A549 (cell line): ENCODE results near the gene PCED1A.

ENCODE experiments used
- ELK1 ChIP-seq: fragments of 150-350 bp; IDR thresholded peaks from 2 replicates; pipeline ENCODE4 v1.6.1; 2014; ENCODE audit warnings: low read depth, mild to moderate bottlenecking, low read length
- EP300 ChIP-seq, 2 experiments: fragments of >200 bp; sonication (Bioruptor Twin); formaldehyde crosslinking; IDR thresholded peaks; 2 replicates in 1 of 2; 3 replicates in 1 of 2; pipeline ENCODE4 v1.6.1; 2016 to 2017
- JUN ChIP-seq, 2 experiments: fragments of >200 bp; sonication (Bioruptor Twin); formaldehyde crosslinking; IDR thresholded peaks; 2 replicates in 1 of 2; 3 replicates in 1 of 2; pipeline ENCODE4 v1.6.1; 2016 to 2017
- JUNB ChIP-seq: fragments of >200 bp; sonication (Bioruptor Twin); formaldehyde crosslinking; IDR thresholded peaks from 2 replicates; pipeline ENCODE4 v1.6.1; 2016
- POLR2A ChIP-seq: IDR thresholded peaks from 2 replicates; pipeline ENCODE4 v1.6.1; 2012; ENCODE audit warnings: mild to moderate bottlenecking, low read length
- RARB ChIP-seq: fragments of 250-450 bp; sonication (Bioruptor Pico); IDR thresholded peaks from 2 replicates; pipeline ENCODE4 v1.8.0; 2021; ENCODE audit warnings: mild to moderate bottlenecking, moderate library complexity
- REST ChIP-seq: fragments of 200-600 bp; sonication (generic); IDR thresholded peaks from 2 replicates; pipeline ENCODE4 v1.6.1; 2016; ENCODE audit warnings: antibody characterized with exemption, mild to moderate bottlenecking, moderate library complexity
- RFX5 ChIP-seq: fragments of 450-650 bp; IDR thresholded peaks from 2 replicates; pipeline ENCODE4 v1.7.1; 2014; ENCODE audit warnings: antibody characterized with exemption, mild to moderate bottlenecking, moderate library complexity
- TP53 ChIP-seq: fragments of 250-450 bp; sonication (Bioruptor Pico); IDR thresholded peaks from 2 replicates; pipeline ENCODE4 v1.5.0; 2021; ENCODE audit warnings: mild to moderate bottlenecking, moderate library complexity
- TF ChIP-seq, protein P1 (sequence below): fragments of >200 bp; sonication (Bioruptor Twin); formaldehyde crosslinking; IDR thresholded peaks from 3 replicates; pipeline ENCODE4 v1.5.1; 2016

DNA sequence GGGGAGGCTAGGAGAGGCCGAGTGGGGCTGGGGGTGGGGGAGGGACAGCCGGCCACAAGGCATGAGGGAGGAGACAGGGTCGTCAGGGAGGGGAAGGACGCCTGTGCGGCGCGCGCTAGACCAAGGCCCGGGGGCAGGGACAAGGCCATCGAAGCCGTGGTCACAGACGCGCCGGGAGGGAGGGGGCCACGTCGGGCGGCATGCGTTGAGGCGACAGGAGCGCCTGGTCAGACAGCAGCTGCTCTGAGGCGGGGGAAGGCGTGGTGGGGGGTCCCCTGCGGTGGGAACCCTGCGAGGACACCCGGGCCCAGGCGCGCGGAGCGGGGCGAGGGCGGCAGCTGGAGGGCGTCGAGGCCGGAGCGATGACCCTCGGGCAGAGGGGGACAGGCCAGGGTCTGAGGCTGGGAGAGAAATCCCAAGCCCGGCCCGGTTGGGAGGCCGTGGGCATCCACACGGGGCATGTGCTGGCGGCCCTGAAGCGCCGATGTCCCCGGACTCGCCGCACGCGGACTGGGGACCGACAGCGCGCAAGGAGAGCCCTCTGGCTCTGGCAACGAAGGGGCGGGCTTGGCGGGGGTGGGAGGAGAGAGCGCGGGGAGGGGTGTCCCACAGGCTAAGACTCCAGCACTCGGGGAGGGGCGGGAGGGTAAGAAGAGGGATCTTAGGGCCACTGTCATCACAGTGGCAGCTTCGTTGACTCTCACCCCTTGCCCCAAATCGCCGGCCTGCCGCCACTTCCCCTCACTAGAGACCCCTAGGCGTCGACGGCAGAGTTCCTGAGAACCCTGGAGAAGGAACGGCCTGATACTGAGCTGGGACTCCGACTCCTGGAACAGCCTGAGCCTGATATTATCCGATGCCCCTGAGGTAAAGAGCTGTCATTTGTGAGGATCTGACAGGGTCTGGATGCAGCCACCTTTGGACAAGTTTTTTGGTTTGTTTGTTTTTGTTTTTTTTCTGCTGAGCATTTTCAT, 19.3 kb downstream of the PCED1A start:
- TF ChIP-seq JUNB: no peak
- TF ChIP-seq, protein P1, sequence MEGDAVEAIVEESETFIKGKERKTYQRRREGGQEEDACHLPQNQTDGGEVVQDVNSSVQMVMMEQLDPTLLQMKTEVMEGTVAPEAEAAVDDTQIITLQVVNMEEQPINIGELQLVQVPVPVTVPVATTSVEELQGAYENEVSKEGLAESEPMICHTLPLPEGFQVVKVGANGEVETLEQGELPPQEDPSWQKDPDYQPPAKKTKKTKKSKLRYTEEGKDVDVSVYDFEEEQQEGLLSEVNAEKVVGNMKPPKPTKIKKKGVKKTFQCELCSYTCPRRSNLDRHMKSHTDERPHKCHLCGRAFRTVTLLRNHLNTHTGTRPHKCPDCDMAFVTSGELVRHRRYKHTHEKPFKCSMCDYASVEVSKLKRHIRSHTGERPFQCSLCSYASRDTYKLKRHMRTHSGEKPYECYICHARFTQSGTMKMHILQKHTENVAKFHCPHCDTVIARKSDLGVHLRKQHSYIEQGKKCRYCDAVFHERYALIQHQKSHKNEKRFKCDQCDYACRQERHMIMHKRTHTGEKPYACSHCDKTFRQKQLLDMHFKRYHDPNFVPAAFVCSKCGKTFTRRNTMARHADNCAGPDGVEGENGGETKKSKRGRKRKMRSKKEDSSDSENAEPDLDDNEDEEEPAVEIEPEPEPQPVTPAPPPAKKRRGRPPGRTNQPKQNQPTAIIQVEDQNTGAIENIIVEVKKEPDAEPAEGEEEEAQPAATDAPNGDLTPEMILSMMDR: no peak
- TF ChIP-seq JUN (IDR thresholded peaks at IDR 0.05): no peak
- no peak for TF ChIP-seq POLR2A
- no peak for TF ChIP-seq REST
- no peak for TF ChIP-seq RFX5
- no peak for TF ChIP-seq TP53 (CRISPR knock-in tag)
- TF ChIP-seq ELK1: no peak
- no peak for TF ChIP-seq EP300 (IDR thresholded peaks at IDR 0.05)
- no peak for TF ChIP-seq RARB
